Measurements from ENCODE around the gene SETD4. TPM values are rescaled to one million over a fixed set of nuclear protein-coding genes. Genes with fewer than 3 reads are reported as not detected.
A peak's percentile ranks its signal among the peaks of the same experiment; 100 is the strongest.

SETD4 gene
- total and polyA plus RNA-seq, 2 of the 13 experiments (the other 11 are each of a cell fraction or from before 2014, with no cell fraction given): 7.1 to 14.4 TPM

DNA sequence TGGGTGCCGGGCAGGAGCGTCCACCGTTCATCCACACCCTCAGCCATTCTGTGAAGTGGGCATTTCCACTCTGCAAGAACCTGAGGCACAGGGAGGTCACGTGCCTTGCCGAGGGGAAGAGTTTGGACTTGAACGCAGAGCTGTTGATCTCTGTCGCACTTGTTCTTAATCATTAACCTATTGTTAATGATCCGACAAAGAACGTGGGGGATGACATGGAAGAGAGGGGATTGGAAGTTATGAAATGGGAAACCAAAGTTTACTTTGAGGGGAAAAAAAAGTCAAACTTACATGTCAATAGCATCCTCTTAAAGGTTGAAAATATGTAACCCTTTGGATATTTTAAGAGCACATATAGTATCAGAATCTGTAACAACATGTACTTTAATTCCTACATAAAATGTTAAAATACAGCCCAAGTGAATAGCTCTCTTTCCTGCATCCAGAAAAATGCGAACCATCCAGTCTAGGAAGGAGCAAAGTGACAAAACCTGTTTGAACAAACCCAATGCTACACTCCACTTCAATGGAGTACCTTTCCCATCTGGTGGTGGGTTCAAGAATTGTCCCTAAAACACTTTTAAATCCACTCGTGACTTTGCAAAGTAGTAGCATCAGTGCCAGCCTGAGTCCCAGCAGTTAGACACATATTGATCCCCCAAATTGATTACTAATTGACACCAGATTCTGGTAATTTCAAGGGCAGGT is 75.5 kb downstream of the SETD4 start (continued):
- TF ChIP-seq AGO2 (optimal IDR thresholded peaks at IDR 0.05; ENCODE audit: low read depth, low read length) (no peak), U2AF1 (optimal IDR thresholded peaks at IDR 0.05; ENCODE audit: low read depth, low read length) (no peak), TOPORS (CRISPR knock-in tag; IDR thresholded peaks at IDR 0.05) (no peak), EHMT2 (IDR thresholded peaks at IDR 0.05; ENCODE audit: borderline replicate concordance, low read depth, low read length) (0 out of 2 replicates have a peak, but pooled peaks have one; percentile 43), ONECUT2 (CRISPR knock-in tag; IDR thresholded peaks at IDR 0.05) (no peak), PRMT3 (CRISPR knock-in tag; IDR thresholded peaks at IDR 0.05; ENCODE audit: borderline replicate concordance, low read depth) (no peak), SIN3B (IDR thresholded peaks at IDR 0.05; ENCODE audit: low read length) (no peak), SOX6 (IDR thresholded peaks at IDR 0.05) (no peak), SOX6 (CRISPR knock-in tag; IDR thresholded peaks at IDR 0.05) (peak; percentile 79), ZSCAN21 (CRISPR knock-in tag; IDR thresholded peaks at IDR 0.05; ENCODE audit: borderline replicate concordance) (no peak), NFYC (CRISPR knock-in tag; IDR thresholded peaks at IDR 0.05) (no peak)
- TF ChIP-seq, protein P1, sequence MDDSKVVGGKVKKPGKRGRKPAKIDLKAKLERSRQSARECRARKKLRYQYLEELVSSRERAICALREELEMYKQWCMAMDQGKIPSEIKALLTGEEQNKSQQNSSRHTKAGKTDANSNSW (CRISPR knock-in tag; IDR thresholded peaks at IDR 0.05; ENCODE audit: borderline replicate concordance): no peak
- TF ChIP-seq, protein P2, sequence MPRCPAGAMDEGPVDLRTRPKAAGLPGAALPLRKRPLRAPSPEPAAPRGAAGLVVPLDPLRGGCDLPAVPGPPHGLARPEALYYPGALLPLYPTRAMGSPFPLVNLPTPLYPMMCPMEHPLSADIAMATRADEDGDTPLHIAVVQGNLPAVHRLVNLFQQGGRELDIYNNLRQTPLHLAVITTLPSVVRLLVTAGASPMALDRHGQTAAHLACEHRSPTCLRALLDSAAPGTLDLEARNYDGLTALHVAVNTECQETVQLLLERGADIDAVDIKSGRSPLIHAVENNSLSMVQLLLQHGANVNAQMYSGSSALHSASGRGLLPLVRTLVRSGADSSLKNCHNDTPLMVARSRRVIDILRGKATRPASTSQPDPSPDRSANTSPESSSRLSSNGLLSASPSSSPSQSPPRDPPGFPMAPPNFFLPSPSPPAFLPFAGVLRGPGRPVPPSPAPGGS (CRISPR knock-in tag; IDR thresholded peaks at IDR 0.05): no peak
- TF ChIP-seq, protein P3, sequence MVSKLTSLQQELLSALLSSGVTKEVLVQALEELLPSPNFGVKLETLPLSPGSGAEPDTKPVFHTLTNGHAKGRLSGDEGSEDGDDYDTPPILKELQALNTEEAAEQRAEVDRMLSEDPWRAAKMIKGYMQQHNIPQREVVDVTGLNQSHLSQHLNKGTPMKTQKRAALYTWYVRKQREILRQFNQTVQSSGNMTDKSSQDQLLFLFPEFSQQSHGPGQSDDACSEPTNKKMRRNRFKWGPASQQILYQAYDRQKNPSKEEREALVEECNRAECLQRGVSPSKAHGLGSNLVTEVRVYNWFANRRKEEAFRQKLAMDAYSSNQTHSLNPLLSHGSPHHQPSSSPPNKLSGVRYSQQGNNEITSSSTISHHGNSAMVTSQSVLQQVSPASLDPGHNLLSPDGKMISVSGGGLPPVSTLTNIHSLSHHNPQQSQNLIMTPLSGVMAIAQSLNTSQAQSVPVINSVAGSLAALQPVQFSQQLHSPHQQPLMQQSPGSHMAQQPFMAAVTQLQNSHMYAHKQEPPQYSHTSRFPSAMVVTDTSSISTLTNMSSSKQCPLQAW (CRISPR knock-in tag; IDR thresholded peaks at IDR 0.05): peak; percentile 98
- TF ChIP-seq, protein P4, sequence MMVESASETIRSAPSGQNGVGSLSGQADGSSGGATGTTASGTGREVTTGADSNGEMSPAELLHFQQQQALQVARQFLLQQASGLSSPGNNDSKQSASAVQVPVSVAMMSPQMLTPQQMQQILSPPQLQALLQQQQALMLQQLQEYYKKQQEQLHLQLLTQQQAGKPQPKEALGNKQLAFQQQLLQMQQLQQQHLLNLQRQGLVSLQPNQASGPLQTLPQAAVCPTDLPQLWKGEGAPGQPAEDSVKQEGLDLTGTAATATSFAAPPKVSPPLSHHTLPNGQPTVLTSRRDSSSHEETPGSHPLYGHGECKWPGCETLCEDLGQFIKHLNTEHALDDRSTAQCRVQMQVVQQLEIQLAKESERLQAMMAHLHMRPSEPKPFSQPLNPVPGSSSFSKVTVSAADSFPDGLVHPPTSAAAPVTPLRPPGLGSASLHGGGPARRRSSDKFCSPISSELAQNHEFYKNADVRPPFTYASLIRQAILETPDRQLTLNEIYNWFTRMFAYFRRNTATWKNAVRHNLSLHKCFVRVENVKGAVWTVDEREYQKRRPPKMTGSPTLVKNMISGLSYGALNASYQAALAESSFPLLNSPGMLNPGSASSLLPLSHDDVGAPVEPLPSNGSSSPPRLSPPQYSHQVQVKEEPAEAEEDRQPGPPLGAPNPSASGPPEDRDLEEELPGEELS (CRISPR knock-in tag; IDR thresholded peaks at IDR 0.05): peak; percentile 77
- TF ChIP-seq, protein P5, sequence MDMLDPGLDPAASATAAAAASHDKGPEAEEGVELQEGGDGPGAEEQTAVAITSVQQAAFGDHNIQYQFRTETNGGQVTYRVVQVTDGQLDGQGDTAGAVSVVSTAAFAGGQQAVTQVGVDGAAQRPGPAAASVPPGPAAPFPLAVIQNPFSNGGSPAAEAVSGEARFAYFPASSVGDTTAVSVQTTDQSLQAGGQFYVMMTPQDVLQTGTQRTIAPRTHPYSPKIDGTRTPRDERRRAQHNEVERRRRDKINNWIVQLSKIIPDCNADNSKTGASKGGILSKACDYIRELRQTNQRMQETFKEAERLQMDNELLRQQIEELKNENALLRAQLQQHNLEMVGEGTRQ (IDR thresholded peaks at IDR 0.05; ENCODE audit: low read depth, low read length): peak; percentile 67
- TF ChIP-seq, protein P5 (CRISPR knock-in tag; IDR thresholded peaks at IDR 0.05; ENCODE audit: borderline replicate concordance): peak; percentile 86; the same call in 1 of the 2 replicates
- TF ChIP-seq, protein P6, sequence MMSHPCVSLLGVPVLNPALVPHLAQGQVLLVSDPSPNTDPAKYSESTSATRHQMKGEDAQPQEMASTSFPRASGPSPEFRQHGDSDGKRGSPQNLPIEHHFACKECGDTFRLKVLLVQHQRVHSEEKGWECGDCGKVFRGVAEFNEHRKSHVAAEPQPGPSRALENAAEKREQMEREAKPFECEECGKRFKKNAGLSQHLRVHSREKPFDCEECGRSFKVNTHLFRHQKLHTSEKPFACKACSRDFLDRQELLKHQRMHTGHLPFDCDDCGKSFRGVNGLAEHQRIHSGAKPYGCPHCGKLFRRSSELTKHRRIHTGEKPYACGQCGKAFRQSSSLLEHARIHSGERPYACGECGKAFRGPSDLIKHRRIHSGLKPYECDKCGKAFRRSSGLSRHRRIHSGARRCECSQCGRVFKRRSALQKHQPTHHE (CRISPR knock-in tag; IDR thresholded peaks at IDR 0.05; ENCODE audit: borderline replicate concordance): no peak
- TF ChIP-seq, protein P7, sequence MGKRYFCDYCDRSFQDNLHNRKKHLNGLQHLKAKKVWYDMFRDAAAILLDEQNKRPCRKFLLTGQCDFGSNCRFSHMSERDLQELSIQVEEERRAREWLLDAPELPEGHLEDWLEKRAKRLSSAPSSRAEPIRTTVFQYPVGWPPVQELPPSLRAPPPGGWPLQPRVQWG (CRISPR knock-in tag; IDR thresholded peaks at IDR 0.05; ENCODE audit: borderline replicate concordance, low read depth): no peak

All from HepG2 (cell line).